Stimulated activated memory B cell treated with anti-CD40 and anti-IgM and Interleukin-4, amounts not matched to agents 10 μg/mL and 1 μg/mL and 100 μg/mL, for 72 hours (primary cell): ENCODE results near the gene PRSS1.
"Not testable (repeated sequence)": the region's sequence is repeated elsewhere in the genome, so short reads cannot be mapped to it uniquely, and the experiment has no call there.

Experiments used
- ATAC-seq: fragments of 150-1000 bp; cut with Tn5 transposase; 2 replicates; pipeline ENCODE4 v1.10.0; 2021
- H3K27ac Mint-ChIP-seq: one replicate; pipeline ENCODE4 v1.8.0; 2022; ENCODE audit warnings: mild to moderate bottlenecking, mixed read lengths
- H3K27me3 Mint-ChIP-seq: one replicate; pipeline ENCODE4 v1.8.0; 2022; ENCODE audit warnings: mixed read lengths
- H3K36me3 Mint-ChIP-seq: one replicate; pipeline ENCODE4 v1.8.0; 2022; ENCODE audit warnings: mixed read lengths
- H3K4me1 Mint-ChIP-seq: one replicate; pipeline ENCODE4 v1.8.0; 2022; ENCODE audit warnings: mixed read lengths
- H3K4me3 Mint-ChIP-seq: one replicate; pipeline ENCODE4 v1.8.0; 2022; ENCODE audit warnings: mild to moderate bottlenecking, moderate library complexity, mixed read lengths
- H3K9me3 Mint-ChIP-seq: one replicate; pipeline ENCODE4 v1.8.0; 2022; ENCODE audit warnings: mixed read lengths

Gene PRSS1

GRCh38 chr7:142758312-142758711 is 9.0 kb downstream of the PRSS1 start:
- not testable (repeated sequence) for H3K4me3 Mint-ChIP-seq, H3K27ac Mint-ChIP-seq, H3K27me3 Mint-ChIP-seq, H3K9me3 Mint-ChIP-seq, H3K36me3 Mint-ChIP-seq, ATAC-seq, H3K4me1 Mint-ChIP-seq

DNA sequence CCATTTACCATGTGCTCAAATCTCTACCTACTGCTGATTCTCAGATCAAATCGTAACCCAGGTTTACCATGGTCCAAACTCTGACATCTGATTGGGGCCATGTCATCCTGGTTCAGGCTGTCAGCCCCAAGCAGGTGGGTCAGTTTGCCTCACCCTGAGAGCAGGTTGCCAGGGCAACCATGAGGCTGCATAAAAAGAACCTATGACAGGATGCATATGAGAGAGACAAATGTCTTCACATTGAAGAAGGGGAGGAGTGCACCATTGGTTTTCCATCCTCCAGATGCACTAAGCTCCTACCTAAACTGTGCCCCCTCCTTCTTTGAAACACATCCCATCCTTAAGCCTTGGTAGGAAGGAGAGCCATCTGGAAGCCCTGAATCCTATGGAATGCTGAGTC is 10.2 kb downstream of the PRSS1 start:
- Mint-ChIP-seq H3K4me3 (no peak overlapping the region), H3K27me3 (peaks cover 9% of the 10 kb centered on the region), H3K9me3 (peaks cover 2% of the 10 kb centered on the region), H3K4me1 (no peaks in the 10 kb centered on the region), H3K27ac (no peak overlapping the region), H3K36me3 (no peaks in the 10 kb centered on the region)
- no peak for ATAC-seq

GRCh38 chr7:142760071-142760642 is 10.9 kb downstream of the PRSS1 start:
- no peak for ATAC-seq
- H3K36me3 Mint-ChIP-seq, result no peaks in the 10 kb centered on the region
- H3K27me3 Mint-ChIP-seq, result peaks cover 9% of the 10 kb centered on the region
- H3K4me3 Mint-ChIP-seq, result no peak overlapping the region
- no peak overlapping the region for H3K27ac Mint-ChIP-seq
- no peaks in the 10 kb centered on the region for H3K4me1 Mint-ChIP-seq
- H3K9me3 Mint-ChIP-seq, result peaks cover 2% of the 10 kb centered on the region

DNA sequence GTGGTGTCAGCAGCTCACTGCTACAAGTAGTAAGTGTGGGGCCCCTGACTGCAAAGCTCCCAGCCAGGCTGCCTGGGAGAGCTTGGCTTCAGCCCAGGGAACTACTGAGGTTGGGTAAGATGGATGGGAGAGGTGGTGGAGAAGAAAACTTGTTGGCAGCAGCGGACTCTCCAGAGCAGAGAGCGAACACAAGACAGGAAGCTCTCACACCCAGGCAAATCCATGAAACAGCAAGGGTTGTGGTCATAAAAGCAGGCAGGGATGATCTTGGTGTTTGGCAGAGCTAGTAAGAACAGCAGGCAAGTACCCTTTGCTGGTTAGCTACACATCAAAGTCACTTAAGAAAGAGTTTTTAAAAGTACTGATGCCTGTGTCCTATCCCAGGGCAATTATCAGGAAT is 12.3 kb downstream of the PRSS1 start:
- not testable (repeated sequence) for H3K9me3 Mint-ChIP-seq, H3K27me3 Mint-ChIP-seq, H3K4me3 Mint-ChIP-seq, H3K36me3 Mint-ChIP-seq, H3K27ac Mint-ChIP-seq, H3K4me1 Mint-ChIP-seq, ATAC-seq

DNA sequence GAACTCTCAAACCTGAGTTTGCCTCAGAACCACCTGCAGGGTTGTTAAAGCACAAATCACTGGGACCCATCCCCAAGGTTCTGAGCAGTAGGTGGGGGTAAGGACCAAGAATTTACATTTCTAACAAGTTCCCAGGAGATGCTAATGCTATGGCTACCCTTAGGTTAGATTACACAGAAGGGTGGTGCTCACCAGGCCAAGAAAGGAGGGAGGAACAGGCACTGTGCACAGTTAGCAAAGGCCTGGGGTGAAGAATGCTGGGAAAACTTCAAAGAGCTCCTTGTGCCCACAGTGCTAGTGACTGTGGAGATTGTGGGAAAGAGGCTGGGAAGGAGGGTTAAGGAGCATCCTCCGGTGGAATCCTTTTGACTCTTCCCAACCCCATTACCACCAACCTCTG is 12.8 kb downstream of the PRSS1 start:
- Mint-ChIP-seq H3K9me3 (peaks cover 2% of the 10 kb centered on the region), H3K4me3 (no peak overlapping the region), H3K4me1 (no peaks in the 10 kb centered on the region), H3K27me3 (peaks cover 9% of the 10 kb centered on the region), H3K36me3 (no peaks in the 10 kb centered on the region), H3K27ac (no peak overlapping the region)
- no peak for ATAC-seq

DNA sequence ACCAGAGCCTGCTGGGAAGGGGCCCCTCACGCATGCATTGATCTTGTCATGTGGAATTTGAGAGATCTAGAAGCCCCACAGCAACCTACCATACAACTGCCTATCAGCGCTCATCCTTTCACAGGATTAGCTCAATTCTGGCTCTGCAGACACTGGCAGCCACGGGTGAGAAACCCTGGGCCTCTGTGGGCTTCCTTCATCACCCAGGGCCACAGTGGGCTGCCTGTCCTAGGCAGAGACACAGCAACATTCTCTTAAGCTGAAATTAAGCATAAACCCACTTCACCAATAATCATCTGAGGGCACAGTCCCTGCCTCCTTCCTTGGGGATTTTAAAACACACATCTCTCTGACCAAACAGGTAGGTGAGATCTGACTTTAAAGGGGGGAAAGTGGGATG is 18.2 kb downstream of the PRSS1 start:
- Mint-ChIP-seq H3K27ac (no peak overlapping the region), H3K9me3 (peaks cover 2% of the 10 kb centered on the region), H3K4me3 (no peak overlapping the region), H3K4me1 (peaks cover 31% of the 10 kb centered on the region), H3K36me3 (no peaks in the 10 kb centered on the region), H3K27me3 (no peaks in the 10 kb centered on the region)
- no peak for ATAC-seq

DNA sequence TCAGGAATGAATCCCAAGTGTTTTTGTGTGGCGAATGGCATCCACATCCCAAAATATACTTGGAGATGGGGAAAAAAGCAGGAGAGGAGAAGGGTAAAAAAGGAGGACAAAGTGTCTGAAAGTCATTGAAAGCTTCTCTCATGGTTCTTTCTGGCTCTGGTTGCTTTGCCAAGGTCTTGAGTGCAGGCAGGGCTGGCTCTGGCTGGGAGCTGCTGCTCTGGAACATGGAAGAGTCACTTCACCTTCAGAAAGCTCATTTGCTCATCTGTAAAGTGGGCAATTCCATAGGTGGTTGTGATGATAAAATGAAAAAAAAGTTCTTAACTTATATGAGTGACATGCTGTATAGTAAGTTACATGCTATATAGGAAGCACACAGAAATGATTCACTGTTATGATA is 18.6 kb downstream of the PRSS1 start:
- no peaks in the 10 kb centered on the region for H3K36me3 Mint-ChIP-seq
- no peaks in the 10 kb centered on the region for H3K27me3 Mint-ChIP-seq
- ATAC-seq, result no peak
- H3K4me3 Mint-ChIP-seq, result no peak overlapping the region
- H3K4me1 Mint-ChIP-seq, result peaks cover 31% of the 10 kb centered on the region
- peaks cover 2% of the 10 kb centered on the region for H3K9me3 Mint-ChIP-seq
- H3K27ac Mint-ChIP-seq, result no peak overlapping the region

- H3K27ac Mint-ChIP-seq, H3K9me3 Mint-ChIP-seq, ATAC-seq, H3K36me3 Mint-ChIP-seq, H3K27me3 Mint-ChIP-seq, H3K4me3 Mint-ChIP-seq: not testable (repeated sequence)
- peaks cover 37% of the 10 kb centered on the region for H3K4me1 Mint-ChIP-seq
Measured at GRCh38 chr7:142768885-142769284, 19.6 kb downstream of the PRSS1 start.

GRCh38 chr7:142770661-142771352 is 21.5 kb downstream of the PRSS1 start, which contains the start of gene PRSS2:
TSS of gene PRSS2 (plus strand) at chr7:142770970. CDS start at chr7:142770983, 13 bp downstream.
- ATAC-seq, result peak; percentile 53

GRCh38 chr7:142771353-142771723 is 22.1 kb downstream of the PRSS1 start:
- peaks cover 37% of the 10 kb centered on the region for H3K4me1 Mint-ChIP-seq
- no peaks in the 10 kb centered on the region for H3K36me3 Mint-ChIP-seq
- no peak overlapping the region for H3K4me3 Mint-ChIP-seq
- H3K9me3 Mint-ChIP-seq, result peaks cover 2% of the 10 kb centered on the region
- no peaks in the 10 kb centered on the region for H3K27me3 Mint-ChIP-seq
- peak; percentile 93 for ATAC-seq
- H3K27ac Mint-ChIP-seq, result peak overlapping the region; percentile 74

More at GRCh38 chr7:142770661-142771352, 21.5 kb downstream of the PRSS1 start, which contains the start of gene PRSS2:
- no peaks in the 10 kb centered on the region for H3K27me3 Mint-ChIP-seq
- peak within 1 kb of the TSS; percentile 52 for H3K4me3 Mint-ChIP-seq
- H3K4me1 Mint-ChIP-seq, result peaks cover 37% of the 10 kb centered on the region
- H3K36me3 Mint-ChIP-seq, result no peaks in the 10 kb centered on the region
- H3K9me3 Mint-ChIP-seq, result peaks cover 2% of the 10 kb centered on the region
- H3K27ac Mint-ChIP-seq, result peak within 1 kb of the TSS; percentile 74

- Mint-ChIP-seq H3K27me3 (no peaks in the 10 kb centered on the region), H3K9me3 (no peaks in the 10 kb centered on the region), H3K36me3 (no peaks in the 10 kb centered on the region), H3K4me3 (no peak overlapping the region), H3K4me1 (peaks cover 37% of the 10 kb centered on the region), H3K27ac (peak overlapping the region; percentile 74)
- ATAC-seq, result no peak
Measured at GRCh38 chr7:142772051-142772450, 22.8 kb downstream of the PRSS1 start.

- Mint-ChIP-seq H3K27ac (no peak overlapping the region), H3K27me3 (no peaks in the 10 kb centered on the region), H3K4me3 (no peak overlapping the region), H3K4me1 (peaks cover 37% of the 10 kb centered on the region), H3K9me3 (no peaks in the 10 kb centered on the region), H3K36me3 (no peaks in the 10 kb centered on the region)
- no peak for ATAC-seq
Measured at GRCh38 chr7:142772673-142773072, 23.4 kb downstream of the PRSS1 start.

- Mint-ChIP-seq H3K4me3 (no peak overlapping the region), H3K27me3 (no peaks in the 10 kb centered on the region), H3K27ac (peak overlapping the region; percentile 18), H3K4me1 (peaks cover 37% of the 10 kb centered on the region), H3K9me3 (no peaks in the 10 kb centered on the region), H3K36me3 (no peaks in the 10 kb centered on the region)
- ATAC-seq, result no peak
Measured at GRCh38 chr7:142773230-142773629, 24.0 kb downstream of the PRSS1 start.

DNA sequence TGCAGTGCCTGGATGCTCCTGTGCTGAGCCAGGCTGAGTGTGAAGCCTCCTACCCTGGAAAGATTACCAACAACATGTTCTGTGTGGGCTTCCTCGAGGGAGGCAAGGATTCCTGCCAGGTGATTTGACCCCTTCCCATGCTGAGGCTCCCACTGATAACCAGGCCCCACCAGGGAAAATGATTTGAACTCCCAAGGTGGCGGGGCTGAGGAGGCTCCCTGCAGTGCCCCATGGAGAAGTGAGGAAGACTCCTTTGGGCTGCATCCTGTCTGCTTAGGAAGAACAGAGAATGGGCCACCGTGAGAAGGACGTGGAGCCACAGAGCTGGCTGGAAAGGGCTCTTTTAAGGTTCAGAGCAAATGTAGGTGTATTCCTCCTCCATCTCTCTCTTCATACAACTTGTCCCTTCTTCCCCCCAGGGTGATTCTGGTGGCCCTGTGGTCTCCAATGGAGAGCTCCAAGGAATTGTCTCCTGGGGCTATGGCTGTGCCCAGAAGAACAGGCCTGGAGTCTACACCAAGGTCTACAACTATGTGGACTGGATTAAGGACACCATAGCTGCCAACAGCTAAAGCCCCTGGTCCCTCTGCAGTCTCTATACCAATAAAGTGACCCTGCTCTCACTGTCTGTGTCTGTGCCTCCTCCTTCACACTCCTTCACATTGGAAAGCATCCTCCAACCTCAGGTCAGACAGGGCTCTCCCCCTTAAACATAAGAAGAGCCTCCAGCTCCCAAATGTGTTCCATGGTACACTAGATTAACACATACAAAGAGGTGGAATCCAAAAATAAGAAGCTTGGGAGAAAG is 24.9 kb downstream of the PRSS1 start:
- peak overlapping the region; percentile 18 for H3K27ac Mint-ChIP-seq
- no peaks in the 10 kb centered on the region for H3K9me3 Mint-ChIP-seq
- peaks cover 37% of the 10 kb centered on the region for H3K4me1 Mint-ChIP-seq
- H3K4me3 Mint-ChIP-seq, result no peak overlapping the region
- no peaks in the 10 kb centered on the region for H3K36me3 Mint-ChIP-seq
- H3K27me3 Mint-ChIP-seq, result no peaks in the 10 kb centered on the region
- ATAC-seq, result no peak

DNA sequence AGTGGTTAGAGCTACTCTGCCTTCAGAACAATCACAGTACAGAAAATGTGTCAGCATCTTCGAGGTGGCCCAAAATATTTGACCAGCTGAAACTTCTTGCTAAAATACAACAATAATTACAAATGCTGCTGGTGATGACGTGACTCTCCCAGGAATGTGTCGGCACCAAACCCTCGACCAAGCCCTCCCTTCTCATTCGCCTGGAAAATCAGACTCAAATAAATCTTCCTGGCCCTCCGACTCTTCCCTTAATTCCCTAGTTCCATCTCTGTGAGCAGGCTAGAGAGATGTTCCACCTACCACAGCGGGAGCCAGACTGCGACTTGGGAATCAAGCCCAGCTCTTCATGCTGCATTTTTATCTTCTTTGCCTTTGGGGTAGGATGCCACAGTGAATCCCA is 25.6 kb downstream of the PRSS1 start:
- Mint-ChIP-seq H3K27me3 (no peaks in the 10 kb centered on the region), H3K9me3 (no peaks in the 10 kb centered on the region), H3K27ac (peak overlapping the region; percentile 18), H3K4me1 (peaks cover 32% of the 10 kb centered on the region), H3K36me3 (no peaks in the 10 kb centered on the region), H3K4me3 (no peak overlapping the region)
- no peak for ATAC-seq
